Ishikawa (cell line): Measurements from ENCODE around the gene CLTC.

Source experiments
- CEBPB ChIP-seq: IDR thresholded peaks from 2 replicates; pipeline ENCODE4 v1.6.1; 2012
- CREB1 ChIP-seq: IDR thresholded peaks from 2 replicates; pipeline ENCODE4 v1.6.1; 2012; ENCODE audit warnings: low read depth
- EGR1 ChIP-seq: IDR thresholded peaks from 2 replicates; pipeline ENCODE4 v1.6.1; 2012
- EP300 ChIP-seq: IDR thresholded peaks from 2 replicates; pipeline ENCODE4 v1.6.1; 2012; ENCODE audit warnings: borderline replicate concordance
- FOXM1 ChIP-seq: IDR thresholded peaks from 2 replicates; pipeline ENCODE4 v1.6.1; 2012; ENCODE audit warnings: low read depth, borderline replicate concordance
- REST ChIP-seq: IDR thresholded peaks from 2 replicates; pipeline ENCODE4 v1.6.1; 2012; ENCODE audit warnings: low read depth, mild to moderate bottlenecking
- TAF1 ChIP-seq: IDR thresholded peaks from 2 replicates; pipeline ENCODE4 v1.6.1; 2012; ENCODE audit warnings: low read depth, mild to moderate bottlenecking
- TEAD4 ChIP-seq: IDR thresholded peaks from 2 replicates; pipeline ENCODE4 v1.6.1; 2012
- YY1 ChIP-seq: IDR thresholded peaks from 2 replicates; pipeline ENCODE4 v1.6.1; 2012; ENCODE audit warnings: low read depth

CLTC gene

GRCh38 chr17:59743842-59744241, 124.1 kb downstream of the CLTC start:
- no peak for TF ChIP-seq CREB1
- TF ChIP-seq FOXM1, result no peak
- no peak for TF ChIP-seq EGR1
- no peak for TF ChIP-seq EP300

GRCh38 chr17:59745040-59745439, 125.3 kb downstream of the CLTC start:
- no peak for TF ChIP-seq TAF1
- TF ChIP-seq EGR1, result no peak
- TF ChIP-seq TEAD4, result no peak
- no peak for TF ChIP-seq REST
- no peak for TF ChIP-seq YY1
- no peak for TF ChIP-seq CEBPB
- no peak for TF ChIP-seq FOXM1
